Liver (tissue), 9 donors: ENCODE results near the gene DPF3. TPM values are rescaled to one million over a fixed set of nuclear protein-coding genes. Genes with fewer than 3 reads are reported as not detected.
A peak's percentile ranks its signal among the peaks of the same experiment; 100 is the strongest.

Source experiments
- DNase-seq: peaks from one replicate; pipeline ENCODE4 v3.0.0-alpha.2; 2017; ENCODE audit warnings: low spot score
- H3K27ac ChIP-seq, 2 donors: one replicate each; pipeline ENCODE4 v1.7.0; 2013; ENCODE audit warnings: inconsistent platforms in 2 of 2, low read length in 2 of 2, control low read depth in 1 of 2, low read depth in 1 of 2, mild to moderate bottlenecking in 1 of 2
- H3K27me3 ChIP-seq, 4 donors: one replicate each; pipeline versions ENCODE4 v1.6.1 to v1.7.0; 2013; ENCODE audit warnings: low read length in 3 of 4, inconsistent platforms in 1 of 4, mild to moderate bottlenecking in 1 of 4, moderate library complexity in 1 of 4; ENCODE audit not compliant: control insufficient read depth in 4 of 4, insufficient read depth in 4 of 4
- H3K36me3 ChIP-seq, 4 donors: one replicate each; pipeline versions ENCODE4 v1.6.1 to v1.7.0; 2013; ENCODE audit warnings: low read length in 3 of 4, mild to moderate bottlenecking in 3 of 4, low read depth in 1 of 4, moderate library complexity in 1 of 4; ENCODE audit not compliant: control insufficient read depth in 4 of 4, insufficient read depth in 3 of 4
- H3K4me1 ChIP-seq, 4 donors: one replicate each; pipeline versions ENCODE4 v1.6.1 to v1.7.0; 2013; ENCODE audit warnings: low read length in 3 of 4, mild to moderate bottlenecking in 3 of 4, moderate library complexity in 1 of 4; ENCODE audit not compliant: control insufficient read depth in 4 of 4, insufficient read depth in 4 of 4
- H3K4me3 ChIP-seq, 3 donors: one replicate each; pipeline versions ENCODE4 v1.6.1 to v1.7.0; 2013; ENCODE audit warnings: low read length in 3 of 3, control low read depth in 1 of 3, low read depth in 1 of 3, mild to moderate bottlenecking in 1 of 3
- H3K9ac ChIP-seq, 2 donors: one replicate each; pipeline ENCODE4 v1.7.0; 2013; ENCODE audit warnings: low read length in 2 of 2, mild to moderate bottlenecking in 2 of 2, moderate library complexity in 2 of 2, control low read depth in 1 of 2, low read depth in 1 of 2
- H3K9me3 ChIP-seq, 4 donors: one replicate each; pipeline versions ENCODE4 v1.6.1 to v1.7.0; 2013; ENCODE audit warnings: low read length in 3 of 4; ENCODE audit not compliant: control insufficient read depth in 4 of 4
- ATF3 ChIP-seq: IDR thresholded peaks from 2 replicates; pipeline ENCODE4 v1.6.1; 2016; ENCODE audit warnings: antibody characterized with exemption
- CTCF ChIP-seq: fragments of 150-350 bp; IDR thresholded peaks from 2 replicates; pipeline ENCODE4 v1.5.1; 2017; ENCODE audit warnings: improper control_type of control experiment, low read depth, low read length; ENCODE audit not compliant: missing input control
- EGR1 ChIP-seq, 2 donors: IDR thresholded peaks; 2 replicates each; pipeline ENCODE4 v1.6.1; 2016 to 2018; ENCODE audit warnings: antibody characterized with exemption in 2 of 2, low read depth in 2 of 2
- FOXA1 ChIP-seq: IDR thresholded peaks from 2 replicates; pipeline ENCODE4 v1.6.1; 2016; ENCODE audit warnings: antibody characterized with exemption
- FOXA2 ChIP-seq: IDR thresholded peaks from 2 replicates; pipeline ENCODE4 v1.6.1; 2016; ENCODE audit warnings: antibody characterized with exemption
- GABPA ChIP-seq, 2 donors: IDR thresholded peaks in 1 of 2; conservative IDR thresholded peaks in 1 of 2; 2 replicates each; pipeline ENCODE4 v1.6.1; 2016; ENCODE audit warnings: antibody characterized with exemption in 2 of 2, mild to moderate bottlenecking in 1 of 2, moderate library complexity in 1 of 2
- HNF4A ChIP-seq, 2 donors: conservative IDR thresholded peaks; 2 replicates each; pipeline ENCODE4 v1.6.1; 2016; ENCODE audit warnings: antibody characterized with exemption in 2 of 2, mild to moderate bottlenecking in 2 of 2
- HNF4G ChIP-seq: IDR thresholded peaks from 2 replicates; pipeline ENCODE4 v1.6.1; 2016; ENCODE audit warnings: antibody characterized with exemption
- JUND ChIP-seq, 2 donors: IDR thresholded peaks; 2 replicates each; pipeline ENCODE4 v1.6.1; 2016; ENCODE audit warnings: antibody characterized with exemption in 2 of 2
- MAX ChIP-seq: IDR thresholded peaks from 2 replicates; pipeline ENCODE4 v1.6.1; 2016; ENCODE audit warnings: antibody characterized with exemption
- NR2F2 ChIP-seq: IDR thresholded peaks from 2 replicates; pipeline ENCODE4 v1.6.1; 2016; ENCODE audit warnings: antibody characterized with exemption
- RAD21 ChIP-seq, 2 donors: IDR thresholded peaks; 2 replicates each; pipeline ENCODE4 v1.6.1; 2016; ENCODE audit warnings: antibody characterized with exemption in 2 of 2, mild to moderate bottlenecking in 2 of 2
- REST ChIP-seq: IDR thresholded peaks from 2 replicates; pipeline ENCODE4 v1.6.1; 2016; ENCODE audit warnings: antibody characterized with exemption, mild to moderate bottlenecking
- RXRA ChIP-seq, 2 donors: IDR thresholded peaks; 2 replicates each; pipeline ENCODE4 v1.6.1; 2017 to 2018; ENCODE audit warnings: antibody characterized with exemption in 2 of 2, mild to moderate bottlenecking in 1 of 2
- SP1 ChIP-seq: IDR thresholded peaks from 2 replicates; pipeline ENCODE4 v1.6.1; 2018; ENCODE audit warnings: antibody characterized with exemption, mild to moderate bottlenecking
- TAF1 ChIP-seq: conservative IDR thresholded peaks from 2 replicates; pipeline ENCODE4 v1.6.1; 2016; ENCODE audit warnings: antibody characterized with exemption, mild to moderate bottlenecking
- YY1 ChIP-seq: IDR thresholded peaks from 2 replicates; pipeline ENCODE4 v1.6.1; 2016; ENCODE audit warnings: antibody characterized with exemption, mild to moderate bottlenecking
- ZBTB33 ChIP-seq: IDR thresholded peaks from 2 replicates; pipeline ENCODE4 v1.6.1; 2016; ENCODE audit warnings: antibody characterized with exemption
- WGBS: extraction: QIAGEN DNeasy Blood & Tissue Kit; methylation state at CpG from one replicate; pipeline ENCODE4 v1.1.7; 2013; 5-methylcytosine and 5-hydroxymethylcytosine counted together
- polyA plus RNA-seq, 2 donors: library from polyadenylated mRNA; stranded (reverse) in 1 of 2; unstranded in 1 of 2; fragments of 200-250 nt in 1 of 2; fragments of >200 nt in 1 of 2; fragmentation: Nextera tagmentation in 1 of 2; extraction: Ambion mirVana in 1 of 2; gene quantifications; one replicate each; pipeline versions ENCODE4 v1.2.1 to v1.2.3, GENCODE V29; 2013 to 2015
- total RNA-seq, 2 donors: library from RNA; depleted of rRNA; stranded (reverse); fragments of >200 nt; gene quantifications; one replicate each; pipeline ENCODE4 v1.2.3, GENCODE V29; 2014
- donor health status: healthy.
- donor health status: healthy.
- donor health status: healthy.
- donor health status: healthy.
- donor health status: healthy.

The DPF3 gene
- total and polyA plus RNA-seq, 4 donors, result 1.1 to 23.2 (median 2.5) TPM

- Histone ChIP-seq H3K27ac (no peak overlapping the region), H3K9me3 (no peaks in the 10 kb centered on the region), H3K4me1 (peaks cover 0 to 17% (median 7%) of the 10 kb centered on the region in 4 donors), H3K9ac (no peak overlapping the region), H3K4me3 (no peak overlapping the region), H3K36me3 (no peaks in the 10 kb centered on the region), H3K27me3 (no peaks in the 10 kb centered on the region)
- WGBS, result 34% methylated on average over 5 of the region's 5 CpGs
- TF ChIP-seq CTCF, result peak; percentile 98
- TF ChIP-seq SP1, result no peak
- peak; percentile 27 for TF ChIP-seq YY1
- no peak for TF ChIP-seq GABPA (IDR thresholded peaks at IDR 0.05 in 1 of 2, conservative IDR thresholded peaks at IDR 0.05 in 1 of 2)
- no peak for TF ChIP-seq ATF3
- TF ChIP-seq REST, result no peak
- no peak for TF ChIP-seq ZBTB33
- TF ChIP-seq NR2F2, result no peak
- TF ChIP-seq EGR1 (IDR thresholded peaks at IDR 0.05; ENCODE audit: low read depth in 2 of 2), result no peak
- peak; percentile 28 to 41 for TF ChIP-seq HNF4A (conservative IDR thresholded peaks at IDR 0.05)
- TF ChIP-seq JUND (IDR thresholded peaks at IDR 0.05), result no peak
- TF ChIP-seq TAF1, result no peak
- TF ChIP-seq RXRA (IDR thresholded peaks at IDR 0.05), result peak; percentile 21 to 40
- TF ChIP-seq MAX, result peak; percentile 16
- no peak for TF ChIP-seq HNF4G
- peak; percentile 100 for TF ChIP-seq RAD21 (IDR thresholded peaks at IDR 0.05)
- TF ChIP-seq FOXA2, result peak; percentile 58
- no peak for TF ChIP-seq FOXA1
- peak; percentile 66 for DNase-seq
Measured at GRCh38 chr14:72904840-72905561, 11.1 kb upstream of the DPF3 start.
